ENCODE measurements around the gene HEPN1.
A peak's percentile ranks its signal among the peaks of the same experiment; 100 is the strongest.

Gene HEPN1

GRCh38 chr11:124899383-124900145, 19.5 kb upstream of the HEPN1 start:
- no peak for DNase-seq (ENCODE audit: low read depth in 3 of 3)

GRCh38 chr11:124900464-124900863, 18.6 kb upstream of the HEPN1 start:
- no peak for DNase-seq (ENCODE audit: low read depth in 3 of 3)

- no peak for DNase-seq (ENCODE audit: low read depth in 3 of 3)
Observed at GRCh38 chr11:124902616-124903015, 16.4 kb upstream of the HEPN1 start.

GRCh38 chr11:124915541-124916369, 3.3 kb upstream of the HEPN1 start:
- no peak for DNase-seq (ENCODE audit: low read depth in 3 of 3)

- no peak for DNase-seq (ENCODE audit: low read depth in 3 of 3)
Observed at GRCh38 chr11:124916370-124916710, 2.7 kb upstream of the HEPN1 start.

- DNase-seq (ENCODE audit: low read depth in 3 of 3) = no peak
Observed at GRCh38 chr11:124917115-124917637, 1.9 kb upstream of the HEPN1 start.

- DNase-seq (ENCODE audit: low read depth in 3 of 3) = no peak
Observed at GRCh38 chr11:124919898-124920297, 848 bp downstream of the HEPN1 start.

GRCh38 chr11:124920356-124920755, 1.3 kb downstream of the HEPN1 start:
- DNase-seq (ENCODE audit: low read depth in 3 of 3) = no peak

GRCh38 chr11:124920870-124921609, 2.0 kb downstream of the HEPN1 start:
- peak; percentile 54 to 73 (median 68) for DNase-seq (ENCODE audit: low read depth in 3 of 3)

GRCh38 chr11:124922831-124923230, 3.8 kb downstream of the HEPN1 start:
- no peak for DNase-seq (ENCODE audit: low read depth in 3 of 3)

GRCh38 chr11:124923296-124923695, 4.2 kb downstream of the HEPN1 start:
- DNase-seq (ENCODE audit: low read depth in 3 of 3) = no peak

GRCh38 chr11:124928942-124929665, 10.1 kb downstream of the HEPN1 start:
- no peak for DNase-seq (ENCODE audit: low read depth in 3 of 3)

- no peak for DNase-seq (ENCODE audit: low read depth in 3 of 3)
Observed at GRCh38 chr11:124930799-124931198, 11.7 kb downstream of the HEPN1 start.

GRCh38 chr11:124934862-124935547, 16.0 kb downstream of the HEPN1 start:
- no peak for DNase-seq (ENCODE audit: low read depth in 3 of 3)

- DNase-seq (ENCODE audit: low read depth in 3 of 3) = no peak
Observed at GRCh38 chr11:124935548-124936514, 16.8 kb downstream of the HEPN1 start, which contains the start of gene HEPACAM. Gene HEPACAM (minus strand): TSS chr11:124936047. CDS start chr11:124936006, 41 bp downstream.

GRCh38 chr11:124937336-124937935, 18.4 kb downstream of the HEPN1 start:
- no peak for DNase-seq (ENCODE audit: low read depth in 3 of 3)

- no peak for DNase-seq (ENCODE audit: low read depth in 3 of 3)
Observed at GRCh38 chr11:124938206-124938765, 19.2 kb downstream of the HEPN1 start.

- no peak for DNase-seq (ENCODE audit: low read depth in 3 of 3)
Observed at GRCh38 chr11:124938970-124939369, 19.9 kb downstream of the HEPN1 start.

- DNase-seq (ENCODE audit: low read depth in 3 of 3) = no peak
Observed at GRCh38 chr11:124941703-124942102, 22.7 kb downstream of the HEPN1 start.
